Breast epithelium (tissue), 4 donors: Measurements from ENCODE around the gene WNT7B. TPM values are rescaled to one million over a fixed set of nuclear protein-coding genes. Genes with fewer than 3 reads are reported as not detected.

Source experiments
- DNase-seq, 2 donors: peaks; one replicate each; pipeline ENCODE4 v3.0.0-alpha.2; 2019; ENCODE audit warnings: low spot score in 2 of 2
- H3K27ac ChIP-seq, 2 donors: fragments of 200-600 bp; sonication (generic) in 1 of 2; one replicate each; pipeline ENCODE4 v1.5.1; 2016 to 2019; ENCODE audit warnings: mild to moderate bottlenecking in 1 of 2
- H3K27me3 ChIP-seq, 2 donors: fragments of 200-600 bp; sonication (generic) in 1 of 2; one replicate each; pipeline versions ENCODE4 v1.5.1 to v1.6.0; 2017 to 2019; ENCODE audit warnings: control low read depth in 1 of 2, mild to moderate bottlenecking in 1 of 2
- H3K36me3 ChIP-seq: fragments of 200-600 bp; one replicate; pipeline ENCODE4 v1.5.1; 2019
- H3K4me1 ChIP-seq, 2 donors: fragments of 200-600 bp; sonication (generic); one replicate each; pipeline ENCODE4 v1.5.1; 2016 to 2019; ENCODE audit warnings: control low read depth in 1 of 2
- H3K4me3 ChIP-seq, 3 donors: fragments of 200-600 bp; sonication (generic); 1 replicate in 2 of 3; 2 replicates in 1 of 3; pipeline ENCODE4 v1.5.1; 2016 to 2019; ENCODE audit warnings: mild to moderate bottlenecking in 3 of 3, moderate library complexity in 2 of 3
- H3K9me3 ChIP-seq, 2 donors: fragments of 200-600 bp; sonication (generic) in 1 of 2; one replicate each; pipeline ENCODE4 v1.5.1; 2016 to 2019; ENCODE audit warnings: control low read depth in 1 of 2
- POLR2A ChIP-seq: fragments of 450-650 bp; IDR thresholded peaks from one replicate; pipeline ENCODE4 v1.6.1; 2016; ENCODE audit warnings: antibody characterized with exemption, mild to moderate bottlenecking, moderate library complexity
- POLR2AphosphoS5 ChIP-seq, 3 donors: sonication (generic); formaldehyde crosslinking; IDR thresholded peaks; one replicate each; pipeline ENCODE4 v1.6.1; 2017; ENCODE audit warnings: antibody characterized with exemption in 3 of 3
- intact Hi-C: fragments of 100-400 bp; cut with DNase I; formaldehyde crosslinking; loops from one replicate; pipeline ENCODE4 v1.15.1; 2023; ENCODE audit warnings: low total_unique reads
- total RNA-seq, 3 donors: library from RNA; depleted of rRNA; stranded (reverse); fragments of >200 nt; gene quantifications; one replicate each; pipeline ENCODE4 v1.1.0, GENCODE V29; 2016
- TF ChIP-seq, protein P1 (sequence below), 3 donors: fragments of 450-650 bp; IDR thresholded peaks; one replicate each; pipeline ENCODE4 v1.5.1; 2016 to 2017; ENCODE audit warnings: antibody characterized with exemption in 3 of 3, mild to moderate bottlenecking in 3 of 3, moderate library complexity in 3 of 3

Gene WNT7B
- total RNA-seq, 3 donors from 2014 or later = 2.2 to 2.9 TPM; not detected in 1

GRCh38 chr22:45960477-45961386, 16.2 kb downstream of the WNT7B start:
- Histone ChIP-seq H3K9me3 (no peaks in the 10 kb centered on the region), H3K36me3 (no peaks in the 10 kb centered on the region), H3K27ac (no peak overlapping the region), H3K27me3 (peaks cover 0 to 10% of the 10 kb centered on the region in 2 donors), H3K4me1 (no peaks in the 10 kb centered on the region), H3K4me3 (no peak overlapping the region)
- DNase-seq = no peak
- TF ChIP-seq POLR2AphosphoS5 (IDR thresholded peaks at IDR 0.05) = no peak
- no peak for TF ChIP-seq POLR2A
- TF ChIP-seq, protein P1, sequence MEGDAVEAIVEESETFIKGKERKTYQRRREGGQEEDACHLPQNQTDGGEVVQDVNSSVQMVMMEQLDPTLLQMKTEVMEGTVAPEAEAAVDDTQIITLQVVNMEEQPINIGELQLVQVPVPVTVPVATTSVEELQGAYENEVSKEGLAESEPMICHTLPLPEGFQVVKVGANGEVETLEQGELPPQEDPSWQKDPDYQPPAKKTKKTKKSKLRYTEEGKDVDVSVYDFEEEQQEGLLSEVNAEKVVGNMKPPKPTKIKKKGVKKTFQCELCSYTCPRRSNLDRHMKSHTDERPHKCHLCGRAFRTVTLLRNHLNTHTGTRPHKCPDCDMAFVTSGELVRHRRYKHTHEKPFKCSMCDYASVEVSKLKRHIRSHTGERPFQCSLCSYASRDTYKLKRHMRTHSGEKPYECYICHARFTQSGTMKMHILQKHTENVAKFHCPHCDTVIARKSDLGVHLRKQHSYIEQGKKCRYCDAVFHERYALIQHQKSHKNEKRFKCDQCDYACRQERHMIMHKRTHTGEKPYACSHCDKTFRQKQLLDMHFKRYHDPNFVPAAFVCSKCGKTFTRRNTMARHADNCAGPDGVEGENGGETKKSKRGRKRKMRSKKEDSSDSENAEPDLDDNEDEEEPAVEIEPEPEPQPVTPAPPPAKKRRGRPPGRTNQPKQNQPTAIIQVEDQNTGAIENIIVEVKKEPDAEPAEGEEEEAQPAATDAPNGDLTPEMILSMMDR (IDR thresholded peaks at IDR 0.05) = no peak
- intact Hi-C loops = no loop called here

DNA sequence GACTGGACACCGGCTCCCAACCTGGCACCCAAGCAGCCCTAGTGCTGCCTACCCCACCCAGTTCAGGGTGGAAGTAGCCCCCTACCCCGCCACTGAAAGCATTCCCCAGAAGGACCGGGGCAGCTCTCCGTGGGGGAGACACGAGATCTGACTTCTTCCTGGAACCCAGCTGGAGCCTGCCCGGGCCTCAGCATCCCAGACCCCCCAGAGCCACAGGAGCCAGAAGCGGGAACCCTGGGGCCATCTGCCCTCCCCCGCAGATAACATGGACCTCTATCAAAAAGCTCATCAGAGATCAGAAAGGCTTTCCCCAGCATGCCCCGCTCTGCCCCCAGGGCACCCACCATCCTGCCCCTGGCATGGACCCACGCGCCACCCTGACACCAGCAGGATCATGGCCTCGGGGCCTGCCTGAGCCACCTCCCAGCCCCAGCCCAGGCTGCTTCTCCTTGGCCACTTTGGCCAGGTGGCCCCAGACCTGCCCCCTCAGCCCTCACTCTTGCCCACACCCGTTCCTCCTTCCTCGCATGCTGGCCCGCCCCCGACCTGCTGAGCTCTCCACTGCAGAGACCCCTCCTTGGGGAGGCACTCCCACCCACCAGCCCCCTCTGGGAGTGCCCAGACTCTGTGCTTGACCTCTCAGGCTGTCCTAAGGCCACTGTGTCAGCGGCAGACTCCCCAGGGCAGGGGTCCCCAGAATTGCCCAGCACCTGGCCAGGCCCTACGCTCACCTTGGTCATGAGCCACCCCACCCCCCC, 17.1 kb downstream of the WNT7B start:
- Histone ChIP-seq H3K27me3 (peaks cover 0 to 3% of the 10 kb centered on the region in 2 donors), H3K36me3 (no peaks in the 10 kb centered on the region), H3K4me1 (no peaks in the 10 kb centered on the region), H3K9me3 (no peaks in the 10 kb centered on the region), H3K4me3 (no peak overlapping the region), H3K27ac (no peak overlapping the region)
- no peak for TF ChIP-seq POLR2AphosphoS5 (IDR thresholded peaks at IDR 0.05)
- TF ChIP-seq, protein P1 (IDR thresholded peaks at IDR 0.05) = no peak
- TF ChIP-seq POLR2A = no peak
- DNase-seq = no peak
- intact Hi-C loops = no loop called here

GRCh38 chr22:45958971-45959370, 18.0 kb downstream of the WNT7B start:
- no peaks in the 10 kb centered on the region for H3K36me3 ChIP-seq
- no peak overlapping the region for H3K27ac ChIP-seq
- TF ChIP-seq POLR2AphosphoS5 (IDR thresholded peaks at IDR 0.05) = no peak
- intact Hi-C loops = no loop called here
- no peak overlapping the region for H3K4me3 ChIP-seq
- H3K27me3 ChIP-seq = no peaks in the 10 kb centered on the region
- no peaks in the 10 kb centered on the region for H3K4me1 ChIP-seq
- no peak for DNase-seq
- no peaks in the 10 kb centered on the region for H3K9me3 ChIP-seq

GRCh38 chr22:45957826-45958225, 19.1 kb downstream of the WNT7B start:
- Histone ChIP-seq H3K4me1 (no peaks in the 10 kb centered on the region), H3K36me3 (no peaks in the 10 kb centered on the region), H3K27me3 (no peaks in the 10 kb centered on the region), H3K9me3 (no peaks in the 10 kb centered on the region), H3K4me3 (no peak overlapping the region), H3K27ac (no peak overlapping the region)
- intact Hi-C loops = no loop called here
- no peak for DNase-seq
- TF ChIP-seq POLR2AphosphoS5 (IDR thresholded peaks at IDR 0.05) (no peak), POLR2A (no peak)
- TF ChIP-seq, protein P1 (IDR thresholded peaks at IDR 0.05) = no peak

- H3K9me3 ChIP-seq = no peaks in the 10 kb centered on the region
- no peaks in the 10 kb centered on the region for H3K36me3 ChIP-seq
- no peaks in the 10 kb centered on the region for H3K4me1 ChIP-seq
- H3K27ac ChIP-seq = no peak overlapping the region
- no peak overlapping the region for H3K4me3 ChIP-seq
- no peak for DNase-seq
- intact Hi-C loops = no loop called here
- TF ChIP-seq POLR2A (no peak), POLR2AphosphoS5 (IDR thresholded peaks at IDR 0.05) (no peak)
- TF ChIP-seq, protein P1 (IDR thresholded peaks at IDR 0.05) = no peak
- H3K27me3 ChIP-seq = peaks cover 0 to 2% of the 10 kb centered on the region in 2 donors
These were observed 23.8 kb downstream of the WNT7B start for GRCh38 chr22:45953178-45953577.
